Activated CD4-positive, alpha-beta memory T cell treated with anti-CD3 and anti-CD28 coated beads for 36 hours (primary cell): ENCODE measurements around the gene CERS5. TPM values are rescaled to one million over a fixed set of nuclear protein-coding genes. Genes with fewer than 3 reads are reported as not detected.

Source experiments
- CTCF ChIA-PET: fragments of 350-600 bp; sonication (Branson Sonifier 250); formaldehyde crosslinking; loops from one replicate; lab custom pipeline; 2021; ENCODE audit warnings: antibody characterized with exemption, inconsistent platforms; lab: Charles Lee
- POLR2A ChIA-PET: fragments of 350-600 bp; sonication (Branson Sonifier 250); formaldehyde crosslinking; loops from one replicate; lab custom pipeline; 2021; ENCODE audit warnings: antibody characterized with exemption; lab: Charles Lee
- DNase-seq: peaks from one replicate; pipeline ENCODE4 v3.0.0-alpha.2; 2020
- H3K27ac Mint-ChIP-seq: one replicate; pipeline ENCODE4 v1.8.0; 2021; ENCODE audit warnings: mixed read lengths
- H3K27me3 Mint-ChIP-seq: one replicate; pipeline ENCODE4 v1.8.0; 2021; ENCODE audit warnings: mixed read lengths
- H3K36me3 Mint-ChIP-seq: one replicate; pipeline ENCODE4 v1.8.0; 2021; ENCODE audit warnings: mixed read lengths
- H3K4me1 Mint-ChIP-seq: one replicate; pipeline ENCODE4 v1.8.0; 2021; ENCODE audit warnings: low read depth, mixed read lengths
- H3K4me3 Mint-ChIP-seq: one replicate; pipeline ENCODE4 v1.8.0; 2021; ENCODE audit warnings: mild to moderate bottlenecking, mixed read lengths
- H3K9me3 Mint-ChIP-seq: one replicate; pipeline ENCODE4 v1.8.0; 2021; ENCODE audit warnings: mixed read lengths
- intact Hi-C: fragments of 100-400 bp; cut with micrococcal nuclease; formaldehyde crosslinking; loops from one replicate; pipeline ENCODE4 v1.15.1; 2023
- total RNA-seq, 2 experiments: library from RNA; stranded (reverse); gene quantifications; one replicate each; pipeline ENCODE4 v1.2.3, GENCODE V29; 2021

Gene CERS5
- total RNA-seq, 2 experiments from 2014 or later: 59.5 to 63.0 TPM

DNA sequence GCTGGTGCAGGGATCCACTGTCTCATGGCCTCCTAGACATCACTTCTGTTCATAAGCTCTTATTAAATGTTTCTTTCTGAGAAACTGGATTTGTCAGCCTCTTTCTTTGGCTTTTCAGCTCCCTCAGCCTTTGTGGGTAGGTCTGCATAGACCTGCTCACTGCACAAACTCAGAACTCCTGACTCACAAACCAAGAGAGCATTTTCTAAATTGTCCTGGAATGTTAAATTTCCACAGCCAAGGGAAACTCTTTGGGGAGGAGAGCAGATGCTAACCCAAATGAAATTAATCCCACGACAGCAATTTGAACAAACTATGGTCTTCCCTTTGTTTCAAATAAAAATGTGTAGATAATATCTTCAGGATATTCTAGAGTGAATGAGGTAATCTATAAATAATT is 19.5 kb upstream of the CERS5 start:
- Mint-ChIP-seq H3K27me3 (no peaks in the 10 kb centered on the region), H3K27ac (peak overlapping the region; percentile 99), H3K9me3 (no peaks in the 10 kb centered on the region), H3K4me1 (peaks cover 55% of the 10 kb centered on the region), H3K36me3 (peaks cover 41% of the 10 kb centered on the region), H3K4me3 (peak overlapping the region; percentile 46)
- intact Hi-C loops: loop anchor here (1.0 to 10.0 kb wide), 6 partner anchors 19 to 356 kb away; partner anchors contain the start of genes CERS5 and LARP4
- no peak for DNase-seq
- ChIA-PET POLR2A (interaction anchor here (0.7 to 2.8 kb wide), 9 partner anchors 13 to 99 kb away, joined by 3 to 21 read pairs (median 4); partner anchors contain the start of gene LIMA1), CTCF (interaction anchor here (1.3 to 2.9 kb wide), 6 partner anchors 11 to 128 kb away, joined by 3 to 19 read pairs (median 12); partner anchors contain the start of gene COX14)

DNA sequence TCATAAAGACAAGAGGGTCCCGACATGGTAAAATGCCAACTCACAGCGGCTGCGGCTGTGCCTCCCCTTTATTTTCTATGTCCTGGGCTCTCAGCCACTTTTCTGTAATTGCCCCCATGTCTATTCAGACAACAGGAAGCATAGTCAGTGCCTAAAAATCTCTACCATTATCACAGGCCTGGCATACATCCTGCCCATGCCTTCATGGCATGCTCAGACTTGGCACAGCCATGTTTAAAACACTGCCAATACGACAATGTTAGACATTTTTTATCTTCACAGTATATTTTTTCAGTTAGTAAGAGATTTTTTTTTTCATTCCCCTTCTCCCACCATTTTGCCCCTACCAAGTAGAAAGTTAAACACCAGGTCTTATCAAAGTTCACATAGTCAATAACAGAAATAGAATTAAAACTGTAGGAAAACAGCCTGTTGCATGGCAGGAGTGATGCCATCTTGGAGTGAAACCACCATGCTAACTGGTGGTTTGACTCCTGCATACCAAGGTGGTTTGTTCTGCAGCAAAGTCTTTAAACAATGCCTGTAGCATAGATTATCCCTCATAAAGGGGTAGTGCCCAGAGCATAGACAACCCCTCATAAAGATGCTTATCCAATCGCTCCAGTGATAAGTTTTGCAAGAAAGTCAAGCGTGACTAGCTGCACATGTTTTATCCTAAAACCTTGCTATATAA is 18.9 kb upstream of the CERS5 start:
- ChIA-PET POLR2A (interaction anchor here (0.7 to 2.8 kb wide), 9 partner anchors 13 to 97 kb away, joined by 3 to 21 read pairs (median 3); partner anchors contain the start of gene LIMA1), CTCF (interaction anchor here (1.1 to 2.9 kb wide), 10 partner anchors 10 to 128 kb away, joined by 3 to 19 read pairs (median 6); partner anchors contain the start of genes CERS5 and COX14)
- DNase-seq: no peak
- no peaks in the 10 kb centered on the region for H3K9me3 Mint-ChIP-seq
- no peaks in the 10 kb centered on the region for H3K27me3 Mint-ChIP-seq
- peaks cover 47% of the 10 kb centered on the region for H3K36me3 Mint-ChIP-seq
- peak overlapping the region; percentile 46 for H3K4me3 Mint-ChIP-seq
- intact Hi-C loops: loop anchor here (2.0 to 10.0 kb wide), 2 partner anchors 27 to 219 kb away; partner anchors contain the start of gene LARP4
- H3K4me1 Mint-ChIP-seq: peaks cover 55% of the 10 kb centered on the region
- H3K27ac Mint-ChIP-seq: peak overlapping the region; percentile 99

DNA sequence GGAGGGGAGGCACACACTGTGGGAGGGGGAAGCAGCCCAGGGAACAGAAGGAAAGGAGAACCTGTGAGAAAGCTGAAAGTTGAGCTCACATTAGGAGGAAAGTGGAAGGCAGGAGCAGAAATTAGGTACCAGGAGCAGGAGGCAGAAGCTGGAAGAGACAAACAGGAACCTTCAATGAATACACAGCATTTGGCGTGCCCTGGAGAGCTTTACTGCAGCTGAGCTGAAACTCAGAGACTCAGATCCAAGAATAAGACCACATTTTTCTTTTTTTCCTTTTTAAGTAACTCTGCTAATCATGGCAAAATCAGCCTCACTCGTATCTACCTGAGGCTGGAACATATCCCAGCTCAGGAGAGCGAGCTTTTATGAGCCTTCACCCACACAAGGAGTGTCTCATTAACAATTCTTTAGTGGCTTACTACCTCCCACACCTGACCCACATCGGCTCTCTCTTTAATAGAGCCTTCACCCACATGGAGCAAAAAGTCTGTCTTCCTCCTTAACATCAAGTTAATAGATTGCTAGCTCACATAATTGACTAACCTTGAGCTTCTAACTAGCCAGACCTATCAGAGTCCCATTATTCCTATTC is 18.2 kb upstream of the CERS5 start:
- intact Hi-C loops: loop anchor here (10.0 kb wide), 1 partner anchor 219 kb away; the partner anchor contains the start of gene LARP4
- Mint-ChIP-seq H3K36me3 (peaks cover 47% of the 10 kb centered on the region), H3K27ac (peak overlapping the region; percentile 99), H3K4me3 (no peak overlapping the region), H3K9me3 (no peaks in the 10 kb centered on the region), H3K27me3 (no peaks in the 10 kb centered on the region), H3K4me1 (peaks cover 55% of the 10 kb centered on the region)
- DNase-seq: no peak
- POLR2A ChIA-PET: interaction anchor here (0.7 to 2.8 kb wide), 5 partner anchors 12 to 73 kb away, joined by 3 to 21 read pairs (median 3); no protein-coding TSS in a partner anchor
- CTCF ChIA-PET: interaction anchor here (1.1 to 2.4 kb wide), 6 partner anchors 10 to 74 kb away, joined by 3 to 15 read pairs (median 3); partner anchors contain the start of genes CERS5 and COX14

DNA sequence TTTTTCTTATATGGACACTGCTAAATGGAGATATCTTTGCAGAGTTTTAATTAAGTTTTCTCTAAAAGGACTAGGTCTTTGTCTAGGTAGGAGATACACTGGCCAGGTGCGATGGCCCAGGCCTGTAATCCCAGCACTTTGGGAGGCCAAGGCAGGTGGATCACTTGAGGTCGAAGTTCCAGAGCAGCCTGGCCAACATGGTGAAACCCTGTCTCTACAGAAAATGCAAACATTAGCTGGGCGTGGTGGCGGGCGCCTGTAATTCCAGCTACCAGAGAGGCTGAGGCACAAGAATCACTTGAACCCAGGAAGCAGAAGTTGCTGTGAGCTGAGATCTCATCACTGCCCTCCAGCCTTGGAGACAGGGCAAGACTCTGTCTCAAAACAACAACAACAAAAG is 17.1 kb upstream of the CERS5 start:
- intact Hi-C loops: loop anchor here (10.0 kb wide), 1 partner anchor 221 kb away; the partner anchor contains the start of gene LARP4
- peaks cover 43% of the 10 kb centered on the region for H3K36me3 Mint-ChIP-seq

DNA sequence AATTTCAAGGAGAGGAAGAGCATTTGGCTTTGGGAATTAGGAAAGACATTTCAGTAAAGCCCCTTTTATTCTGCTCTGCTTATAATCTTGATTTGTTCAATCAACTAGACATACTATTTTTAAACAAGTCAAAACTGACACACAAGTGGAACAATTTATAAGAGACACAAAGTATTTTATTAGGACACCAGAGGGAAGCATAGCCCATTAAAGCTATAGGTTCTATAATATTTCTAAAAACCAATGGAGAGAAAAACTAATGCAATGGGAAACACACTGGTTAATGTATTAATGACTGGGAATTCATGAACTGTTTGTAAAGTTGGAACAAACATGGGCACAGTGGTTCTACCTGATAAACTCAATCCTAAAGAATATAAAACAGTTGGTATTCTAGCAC is 15.3 kb upstream of the CERS5 start:
- intact Hi-C loops: loop anchor here (10.0 kb wide), 1 partner anchor 222 kb away; the partner anchor contains the start of gene LARP4
- Mint-ChIP-seq H3K4me3 (no peak overlapping the region), H3K9me3 (no peaks in the 10 kb centered on the region), H3K36me3 (peaks cover 44% of the 10 kb centered on the region), H3K27ac (no peak overlapping the region), H3K4me1 (peaks cover 34% of the 10 kb centered on the region), H3K27me3 (no peaks in the 10 kb centered on the region)
- CTCF ChIA-PET: interaction anchor here (0.6 to 1.7 kb wide), 3 partner anchors 40 to 520 kb away, joined by 3 to 4 read pairs (median 4); no protein-coding TSS in a partner anchor
- DNase-seq: no peak
- POLR2A ChIA-PET: no interaction called here

More for the DNA sequence above, 17.1 kb upstream of the CERS5 start:
- no peak for DNase-seq
- Mint-ChIP-seq H3K27me3 (no peaks in the 10 kb centered on the region), H3K4me1 (peaks cover 52% of the 10 kb centered on the region), H3K27ac (peak overlapping the region; percentile 67), H3K4me3 (no peak overlapping the region), H3K9me3 (no peaks in the 10 kb centered on the region)
- ChIA-PET CTCF (interaction anchor here (0.6 to 2.1 kb wide), 3 partner anchors 9 to 73 kb away, joined by 3 to 8 read pairs (median 5); partner anchors contain the start of gene COX14), POLR2A (no interaction called here)

DNA sequence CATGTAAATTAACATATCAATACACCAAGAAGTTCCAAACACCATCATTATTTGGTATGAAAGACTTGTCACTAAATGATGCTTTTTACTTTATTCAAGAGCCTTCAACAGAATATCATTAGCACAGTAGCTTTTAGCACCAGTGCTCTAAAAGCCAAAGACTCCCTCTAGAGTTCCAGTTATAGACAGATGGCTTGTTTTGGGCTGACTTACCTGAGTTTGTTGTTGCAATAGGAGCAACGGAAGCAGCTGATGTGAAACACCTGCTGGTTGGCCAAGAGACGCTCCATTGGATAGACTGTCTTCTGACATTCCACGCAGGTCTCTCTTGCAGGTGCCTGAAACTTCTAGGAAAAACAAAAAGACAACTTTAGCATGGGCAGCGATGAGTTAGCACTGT is 14.5 kb upstream of the CERS5 start:
- Mint-ChIP-seq H3K9me3 (no peaks in the 10 kb centered on the region), H3K4me1 (peaks cover 27% of the 10 kb centered on the region), H3K27me3 (no peaks in the 10 kb centered on the region), H3K27ac (no peak overlapping the region), H3K36me3 (peaks cover 51% of the 10 kb centered on the region), H3K4me3 (no peak overlapping the region)
- intact Hi-C loops: loop anchor here (10.0 kb wide), 1 partner anchor 223 kb away; the partner anchor contains the start of gene LARP4
- ChIA-PET POLR2A (no interaction called here), CTCF (interaction anchor here (0.5 to 1.5 kb wide), 5 partner anchors 9 to 50 kb away, joined by 3 to 4 read pairs (median 3); no protein-coding TSS in a partner anchor)
- no peak for DNase-seq

DNA sequence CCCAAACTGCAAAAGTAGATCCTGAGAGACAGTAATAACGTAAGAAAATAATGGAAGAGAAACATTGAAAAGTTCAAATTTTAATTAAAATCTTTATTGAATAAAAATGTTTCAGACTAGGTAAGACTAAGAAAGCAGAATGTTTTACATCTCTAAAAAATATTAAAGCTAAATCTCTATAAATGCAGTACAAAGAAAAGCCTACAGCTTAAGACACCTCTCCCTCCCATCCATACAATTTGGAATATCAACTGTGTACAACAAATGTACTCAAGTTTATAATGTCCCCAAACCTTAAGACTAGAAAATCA is 8.5 kb upstream of the CERS5 start:
- Mint-ChIP-seq H3K36me3 (peaks cover 22% of the 10 kb centered on the region), H3K27ac (peak overlapping the region; percentile 25), H3K9me3 (no peaks in the 10 kb centered on the region), H3K4me1 (no peaks in the 10 kb centered on the region), H3K27me3 (no peaks in the 10 kb centered on the region), H3K4me3 (no peak overlapping the region)
- no peak for DNase-seq
- POLR2A ChIA-PET: interaction anchor here (1.1 kb wide), 1 partner anchor 9 kb away, joined by 5 read pairs; the partner anchor contains the start of gene CERS5
- intact Hi-C loops: loop anchor here (1.0 kb wide), 1 partner anchor 43 kb away; no protein-coding TSS in a partner anchor
- CTCF ChIA-PET: interaction anchor here (0.6 to 3.0 kb wide), 39 partner anchors 8 to 1478 kb away, joined by 3 to 67 read pairs (median 5); partner anchors contain the start of genes CERS5, COX14 and GPD1

DNA sequence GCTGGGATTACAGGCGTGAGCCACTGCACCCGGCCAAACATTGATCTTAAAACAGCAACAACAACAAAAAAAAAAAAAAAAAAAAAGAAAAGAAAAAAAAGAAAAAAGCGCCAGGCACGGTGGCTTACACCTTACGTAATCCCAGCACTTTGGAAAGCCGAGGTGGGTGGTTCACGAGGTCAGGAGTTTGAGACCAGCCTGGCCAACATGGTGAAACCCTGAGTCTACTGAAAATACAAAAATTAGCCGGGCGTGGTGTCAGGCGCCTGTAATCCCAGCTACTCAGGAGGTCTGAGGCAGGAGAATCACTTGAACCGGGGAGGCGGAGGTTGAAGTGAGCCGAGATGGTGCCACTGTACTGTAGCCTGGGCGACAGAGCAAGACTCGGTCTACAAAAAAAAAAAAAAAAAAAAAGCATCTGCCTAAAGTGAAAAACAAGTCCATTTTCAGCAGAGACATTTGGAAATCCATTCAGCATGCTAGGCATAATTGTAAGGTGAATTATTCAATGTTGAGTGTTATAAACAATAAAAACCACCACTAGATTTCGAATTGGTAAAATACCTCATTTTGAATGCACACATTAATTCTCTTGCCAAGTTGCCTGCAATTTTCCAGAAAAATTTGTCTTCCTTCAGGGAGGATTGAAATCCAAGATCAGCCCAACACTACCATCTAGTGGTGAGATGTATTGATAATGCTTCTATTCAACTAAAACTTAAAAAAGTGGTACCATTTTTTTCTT is 8.0 kb upstream of the CERS5 start:
- intact Hi-C loops: loop anchor here (1.0 kb wide), 1 partner anchor 43 kb away; no protein-coding TSS in a partner anchor
- Mint-ChIP-seq H3K27ac (no peak overlapping the region), H3K36me3 (peaks cover 21% of the 10 kb centered on the region), H3K4me3 (no peak overlapping the region), H3K9me3 (no peaks in the 10 kb centered on the region), H3K27me3 (no peaks in the 10 kb centered on the region), H3K4me1 (no peaks in the 10 kb centered on the region)
- no peak for DNase-seq
- ChIA-PET CTCF (interaction anchor here (0.6 to 3.0 kb wide), 30 partner anchors 8 to 1477 kb away, joined by 3 to 67 read pairs (median 8); partner anchors contain the start of genes CERS5 and COX14), POLR2A (interaction anchor here (1.1 kb wide), 1 partner anchor 8 kb away, joined by 5 read pairs; the partner anchor contains the start of gene CERS5)

DNA sequence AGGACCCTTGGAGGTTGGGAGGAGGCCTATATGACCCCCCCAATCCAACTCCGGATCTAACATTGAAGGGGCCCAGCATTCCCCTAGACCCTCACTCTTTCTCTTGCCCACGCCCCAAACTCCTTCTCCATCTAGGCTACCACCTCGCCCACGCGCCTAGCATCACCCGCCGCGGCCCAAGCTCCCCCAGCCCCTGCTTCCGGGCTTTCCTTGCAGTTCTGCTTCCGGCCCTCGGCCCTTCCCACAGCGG is 445 bp downstream of the CERS5 start:
- Mint-ChIP-seq H3K36me3 (peaks cover 9% of the 10 kb centered on the region), H3K9me3 (no peaks in the 10 kb centered on the region), H3K27ac (peak overlapping the region; percentile 94), H3K4me3 (peak overlapping the region; percentile 84), H3K4me1 (peaks cover 29% of the 10 kb centered on the region), H3K27me3 (no peaks in the 10 kb centered on the region)
- CTCF ChIA-PET: interaction anchor here (0.8 to 3.3 kb wide), 12 partner anchors 9 to 200 kb away, joined by 3 to 30 read pairs (median 5); partner anchors contain the start of genes COX14 and SMARCD1
- peak; percentile 83 for DNase-seq
- POLR2A ChIA-PET: interaction anchor here (0.6 to 3.0 kb wide), 10 partner anchors 9 to 283 kb away, joined by 3 to 34 read pairs (median 4); partner anchors contain the start of genes COX14 and SMARCD1
- intact Hi-C loops: loop anchor here (1.0 kb wide), 3 partner anchors 21 to 81 kb away; partner anchors contain the start of genes COX14 and SMARCD1

DNA sequence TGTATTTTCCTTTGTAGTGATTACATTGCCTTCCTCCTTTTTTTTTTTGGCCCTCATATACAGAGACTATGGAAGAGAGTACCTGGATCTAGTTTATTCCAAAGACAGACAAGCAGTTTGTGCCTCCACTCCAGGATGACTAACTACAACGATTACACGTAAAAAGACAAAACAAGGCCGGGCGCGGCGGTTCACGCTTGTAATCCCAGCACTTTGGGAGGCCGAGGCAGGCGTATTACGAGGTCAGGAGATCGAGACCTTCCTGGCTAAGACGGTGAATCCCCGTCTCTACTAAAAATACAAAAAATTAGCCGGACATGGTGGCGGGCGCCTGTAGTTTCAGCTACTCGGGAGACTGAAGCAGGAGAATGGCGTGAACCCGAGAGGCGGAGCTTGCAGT is 2.2 kb downstream of the CERS5 start:
- ChIA-PET CTCF (interaction anchor here (1.2 to 3.3 kb wide), 2 partner anchors 11 to 33 kb away, joined by 3 to 30 read pairs; no protein-coding TSS in a partner anchor), POLR2A (interaction anchor here (3.0 kb wide), 1 partner anchor 53 kb away, joined by 34 read pairs; the partner anchor contains the start of gene COX14)
- Mint-ChIP-seq H3K9me3 (no peaks in the 10 kb centered on the region), H3K4me1 (peaks cover 40% of the 10 kb centered on the region), H3K27me3 (no peaks in the 10 kb centered on the region), H3K4me3 (peak overlapping the region; percentile 0), H3K36me3 (peaks cover 11% of the 10 kb centered on the region), H3K27ac (no peak overlapping the region)
- no peak for DNase-seq
- intact Hi-C loops: no loop called here
